GM21723 (cell line): ENCODE results near the gene NRXN3.

Experiments used
- ATAC-seq: cut with Tn5 transposase; IDR thresholded peaks from one replicate; pipeline ENCODE4 v1.9.1; 2021; ENCODE audit warnings: mild to moderate bottlenecking, moderate library complexity; ENCODE audit not compliant: unreplicated experiment

The NRXN3 gene

GRCh38 chr14:78170203-78170602 lies at the start of gene NRXN3:
Gene NRXN3 (plus strand): TSS chr14:78170373. CDS start chr14:78243094, 72,721 bp downstream.
- no peak for ATAC-seq

GRCh38 chr14:78122436-78122835 lies 47.7 kb upstream of the NRXN3 start:
- ATAC-seq: no peak

DNA sequence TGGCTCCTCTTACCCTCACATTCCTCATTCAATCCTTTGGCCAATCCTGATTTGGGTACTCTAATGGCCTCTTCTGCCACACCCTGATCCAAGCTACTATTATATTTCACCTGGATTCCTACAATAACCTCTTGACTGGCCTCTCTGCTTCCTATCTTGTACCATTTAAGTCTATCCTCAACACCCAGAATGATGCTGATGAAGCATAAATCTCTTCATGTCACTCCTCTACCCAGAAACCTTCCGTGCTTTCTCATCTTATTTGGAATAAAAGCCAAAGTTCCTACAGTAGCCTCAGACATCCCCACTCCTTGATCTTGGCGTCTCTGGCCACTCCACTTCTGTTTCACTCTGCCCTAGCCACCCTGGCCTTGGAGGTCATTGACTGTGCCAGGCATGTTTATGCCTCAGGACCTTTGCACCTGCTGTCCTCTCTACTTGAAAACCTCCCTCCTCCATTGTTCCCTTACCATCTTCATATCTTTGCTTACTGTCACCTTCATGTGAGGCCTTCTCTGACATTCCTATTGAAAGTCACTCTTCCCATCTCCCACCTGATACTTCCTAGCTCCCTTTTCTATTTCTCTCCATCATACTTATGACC lies 46.4 kb upstream of the NRXN3 start:
- ATAC-seq: no peak

- ATAC-seq: no peak
These were observed 42.2 kb upstream of the NRXN3 start for GRCh38 chr14:78127961-78128360.

DNA sequence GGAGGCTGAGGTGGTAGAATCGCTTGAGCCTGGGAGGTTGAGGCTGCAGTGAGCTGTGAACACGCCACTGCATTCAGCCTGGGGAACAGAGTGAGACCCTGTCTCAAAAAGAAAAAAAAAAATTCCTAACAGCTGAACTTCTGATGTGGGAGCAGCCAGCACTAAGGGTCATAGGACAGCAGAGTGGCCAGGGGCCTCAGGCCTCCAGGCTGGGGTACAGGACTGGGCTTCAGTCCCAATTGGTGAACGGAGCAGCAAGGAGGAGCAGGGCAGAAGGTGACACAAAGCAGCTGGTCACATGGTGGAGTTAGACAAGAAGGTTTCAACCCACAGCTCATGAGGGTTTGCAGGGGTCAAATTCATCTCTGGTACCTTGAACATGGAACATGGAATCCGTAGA lies 40.8 kb upstream of the NRXN3 start:
- ATAC-seq: no peak

DNA sequence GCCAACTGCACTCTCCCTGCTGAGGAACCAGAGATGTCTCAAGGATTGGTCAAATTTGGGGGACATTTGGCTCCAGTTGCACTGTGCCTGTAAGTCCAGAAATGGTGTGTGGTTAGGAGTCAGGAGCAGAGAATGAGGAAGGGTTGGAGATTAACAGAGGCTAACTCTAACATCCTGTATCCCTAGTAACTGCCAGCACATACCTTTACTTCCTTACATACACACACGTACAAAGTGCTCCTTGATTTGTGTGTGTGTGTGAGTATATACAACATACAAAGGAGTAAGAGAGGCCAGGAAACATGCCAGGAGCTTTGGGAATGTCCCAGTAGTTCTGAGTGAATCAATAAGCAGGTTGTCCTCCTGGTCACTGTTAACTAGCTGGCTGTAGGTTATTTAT lies 39.8 kb upstream of the NRXN3 start:
- no peak for ATAC-seq

DNA sequence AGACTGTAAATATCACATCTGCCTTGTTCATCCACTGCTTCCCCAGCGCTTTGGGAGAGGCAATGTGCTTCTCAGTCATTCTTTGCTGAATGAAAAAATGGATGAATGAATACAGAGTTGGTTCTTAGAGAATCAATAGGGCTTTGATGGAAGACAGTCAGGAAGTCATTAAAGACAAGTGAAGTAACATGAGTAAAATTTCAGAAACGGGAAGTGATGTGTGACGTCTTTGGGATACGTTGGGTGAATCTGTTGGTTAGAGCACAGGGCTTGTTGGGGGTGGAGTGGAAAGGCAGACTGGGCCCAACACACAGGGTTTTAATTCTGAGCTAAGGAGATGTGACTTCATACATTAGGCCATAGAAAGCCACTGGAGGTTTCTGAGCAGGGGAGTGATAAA lies 39.0 kb upstream of the NRXN3 start:
- ATAC-seq: no peak

- no peak for ATAC-seq
These were observed 38.6 kb upstream of the NRXN3 start for GRCh38 chr14:78131616-78132015.

- no peak for ATAC-seq
These were observed 34.7 kb upstream of the NRXN3 start for GRCh38 chr14:78135450-78135891.

- no peak for ATAC-seq
These were observed 33.5 kb upstream of the NRXN3 start for GRCh38 chr14:78136695-78137094.

- ATAC-seq: no peak
These were observed 28.6 kb upstream of the NRXN3 start for GRCh38 chr14:78141590-78141989.

- ATAC-seq: no peak
These were observed 27.2 kb upstream of the NRXN3 start for GRCh38 chr14:78142998-78143397.

DNA sequence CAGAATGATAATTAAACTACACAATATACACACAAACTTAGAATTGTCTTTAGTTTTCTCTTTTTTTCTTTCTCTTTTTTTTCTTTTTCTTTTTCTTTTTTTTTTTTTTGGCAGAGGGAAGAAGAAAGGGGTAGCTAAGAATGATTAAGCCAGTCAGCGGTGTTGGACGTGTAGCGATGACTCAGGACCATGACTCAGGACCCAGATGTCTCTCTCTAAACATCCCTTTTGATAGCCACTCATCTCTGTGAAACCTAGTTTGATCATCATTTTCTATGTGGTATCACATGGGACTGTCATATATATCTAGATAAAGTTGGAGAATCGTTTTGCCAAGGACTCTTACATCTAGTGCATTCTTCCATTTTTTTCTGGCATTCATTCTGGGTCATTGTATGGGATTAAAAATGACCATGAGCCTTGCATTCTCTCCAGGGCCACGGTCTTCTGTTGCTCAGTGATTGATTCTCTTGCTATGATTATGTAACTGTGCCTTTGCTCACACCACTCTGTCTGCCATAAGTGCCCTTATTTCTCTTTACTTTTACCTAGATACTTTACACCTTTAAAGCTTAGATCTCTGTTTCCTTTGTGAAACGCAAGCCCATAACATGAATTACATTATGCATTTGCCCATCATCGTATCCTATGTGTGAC lies 26.6 kb upstream of the NRXN3 start:
- ATAC-seq: no peak

DNA sequence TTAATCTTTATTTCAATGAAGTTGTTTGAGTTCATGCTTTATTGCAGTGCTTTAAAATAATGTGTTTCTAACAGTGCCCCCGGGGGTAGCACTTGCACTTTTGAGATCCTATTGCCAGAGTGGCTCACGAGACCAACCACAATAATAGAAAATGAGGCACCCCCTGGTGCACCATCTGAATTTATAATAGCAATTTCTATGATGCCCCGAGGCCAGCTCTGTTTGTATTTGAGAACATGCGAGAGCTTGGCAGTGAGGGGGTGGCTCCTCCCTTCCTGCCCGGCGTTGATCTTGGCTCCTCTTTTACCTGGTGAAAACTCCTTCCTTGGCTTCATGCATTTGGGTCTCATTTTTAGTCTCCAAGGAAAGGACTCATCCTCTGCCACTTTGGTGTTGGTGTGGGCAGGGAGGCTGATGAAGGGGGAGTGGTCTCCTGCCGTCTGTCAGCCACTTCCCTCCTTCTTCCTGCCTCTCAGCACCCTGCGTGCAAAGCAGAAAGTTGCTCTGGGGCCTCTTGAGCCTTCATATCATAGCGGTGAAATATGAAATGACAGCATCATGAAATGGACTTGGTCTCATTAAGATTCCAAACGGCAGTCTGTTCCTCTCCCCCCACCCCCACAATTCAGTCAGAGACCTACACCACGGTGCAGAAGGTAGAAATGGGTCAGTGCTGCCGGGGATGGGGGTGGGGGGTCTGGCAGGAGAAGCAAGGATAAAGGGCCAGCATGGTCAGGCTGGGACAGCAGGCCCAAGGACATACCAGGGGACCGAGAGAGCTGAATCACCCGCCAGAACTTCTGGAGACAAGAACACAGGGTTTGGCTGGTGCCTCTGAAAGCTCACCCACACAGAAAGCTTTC lies 17.7 kb upstream of the NRXN3 start:
- no peak for ATAC-seq

GRCh38 chr14:78153064-78153341 lies 17.2 kb upstream of the NRXN3 start:
- no peak for ATAC-seq

DNA sequence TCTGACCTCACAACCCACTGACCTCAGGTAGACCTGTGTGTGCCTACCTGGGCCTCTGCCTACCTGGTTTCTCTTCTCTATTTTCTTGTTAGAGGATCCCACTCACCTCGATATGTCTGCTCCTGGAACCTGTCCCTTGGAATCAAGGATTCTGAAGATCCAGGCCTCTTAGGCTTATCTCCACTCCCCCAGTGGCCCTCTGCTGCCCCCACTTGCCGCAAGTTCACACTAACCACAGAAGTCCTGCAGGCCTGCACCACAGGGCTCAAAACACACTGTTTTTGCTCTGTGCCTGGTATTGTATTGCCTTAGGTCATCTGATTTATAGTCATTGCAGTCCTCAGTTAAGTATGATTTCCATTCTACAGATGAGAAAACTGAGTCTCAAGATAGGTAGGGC lies 15.3 kb upstream of the NRXN3 start:
- no peak for ATAC-seq

DNA sequence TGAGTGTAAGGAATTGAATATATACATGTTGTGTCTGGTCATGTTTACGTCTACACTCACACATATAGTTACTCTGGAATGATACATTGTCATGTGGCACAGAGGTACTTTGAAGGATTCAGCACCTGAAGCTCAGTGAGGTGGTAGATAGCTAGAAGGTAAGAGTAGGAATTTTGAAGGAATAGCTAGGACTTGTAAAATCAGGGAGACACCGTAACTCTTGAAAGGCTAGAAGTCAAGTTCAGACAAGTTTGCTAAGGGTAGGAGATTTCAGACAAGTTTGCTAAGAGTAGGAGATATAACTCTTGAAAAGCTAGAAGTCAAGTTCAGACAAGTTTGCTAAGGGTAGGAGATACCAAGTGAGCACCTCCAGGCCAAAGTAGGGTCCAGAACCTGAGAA lies 14.0 kb upstream of the NRXN3 start:
- ATAC-seq: no peak

DNA sequence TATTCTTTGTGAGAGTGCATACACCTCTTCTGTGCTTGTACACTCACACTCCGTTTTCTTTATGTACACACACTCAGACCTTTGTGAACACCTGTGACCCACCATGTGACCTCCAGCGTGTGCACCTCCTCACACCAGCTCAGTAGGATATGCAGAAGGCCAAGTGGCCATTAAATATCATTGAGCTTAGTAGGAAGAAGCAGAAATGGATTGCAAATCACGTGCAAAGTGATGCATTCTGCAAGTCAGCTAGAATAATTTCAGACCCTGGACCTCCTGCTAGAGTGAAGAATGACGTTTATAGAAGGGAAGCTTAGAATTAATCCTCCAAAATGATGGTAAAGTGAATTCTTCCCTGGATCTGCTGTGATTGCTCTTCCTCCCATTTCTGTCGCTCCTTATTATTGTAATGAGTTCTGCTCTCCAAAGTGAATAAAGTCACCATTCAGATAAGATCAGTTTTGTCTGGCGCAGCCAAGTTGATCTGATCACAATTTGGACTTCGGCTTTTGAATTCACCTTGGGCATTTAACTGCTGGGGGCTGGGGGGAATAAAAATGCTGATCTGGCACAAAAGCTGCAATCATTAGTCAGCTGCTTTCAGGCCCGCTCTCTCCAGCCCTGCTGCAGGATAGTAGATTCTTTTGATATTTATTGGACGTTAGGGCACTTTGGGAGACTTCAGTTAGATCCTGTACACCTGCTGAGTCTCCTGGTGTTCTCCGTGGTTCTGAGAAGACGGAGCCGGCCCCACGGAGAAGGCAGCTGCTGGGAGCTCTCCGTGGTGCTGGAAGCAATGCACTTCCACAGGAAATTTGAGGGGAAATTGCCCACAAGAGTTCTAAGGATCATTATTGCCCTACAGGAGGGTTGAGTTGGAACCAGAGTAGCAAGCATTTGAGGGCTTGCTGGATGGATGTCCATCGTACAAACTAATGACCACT lies 12.4 kb upstream of the NRXN3 start:
- no peak for ATAC-seq

- ATAC-seq: no peak
These were observed 8.0 kb upstream of the NRXN3 start for GRCh38 chr14:78162202-78162601.

- ATAC-seq: no peak
These were observed 5.8 kb upstream of the NRXN3 start for GRCh38 chr14:78164226-78164853.

GRCh38 chr14:78172428-78172827 lies 2.3 kb downstream of the NRXN3 start:
- ATAC-seq: no peak
